NK-92 (cell line): ENCODE results near the gene ARHGAP18.

Experiments used
- DNase-seq: peaks from one replicate; lab custom pipeline; 2025; ENCODE audit not compliant: unreplicated experiment; lab: John Stamatoyannopoulos, UW

ARHGAP18 gene

GRCh38 chr6:129623008-129623732 lies 86.8 kb downstream of the ARHGAP18 start:
- DNase-seq = no peak

DNA sequence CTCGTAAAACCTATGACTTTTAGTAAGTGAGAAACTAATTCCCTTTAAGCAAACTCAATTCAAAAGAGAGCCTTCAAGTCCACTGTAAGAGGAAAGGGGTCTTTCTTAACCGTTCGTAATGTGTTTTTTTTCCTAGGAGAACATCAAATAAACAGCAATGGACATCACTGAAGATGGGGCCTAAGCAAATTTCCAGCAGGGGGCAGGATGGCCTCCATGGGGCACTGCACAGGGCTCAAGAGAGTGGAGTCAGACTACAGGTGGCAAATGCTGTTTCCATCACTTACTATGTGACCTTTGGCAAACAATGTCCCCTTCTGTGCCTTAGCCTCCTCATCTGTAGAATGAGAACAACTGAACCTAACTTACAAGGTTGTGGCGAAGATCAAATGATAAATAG lies 88.7 kb downstream of the ARHGAP18 start:
- no peak for DNase-seq

DNA sequence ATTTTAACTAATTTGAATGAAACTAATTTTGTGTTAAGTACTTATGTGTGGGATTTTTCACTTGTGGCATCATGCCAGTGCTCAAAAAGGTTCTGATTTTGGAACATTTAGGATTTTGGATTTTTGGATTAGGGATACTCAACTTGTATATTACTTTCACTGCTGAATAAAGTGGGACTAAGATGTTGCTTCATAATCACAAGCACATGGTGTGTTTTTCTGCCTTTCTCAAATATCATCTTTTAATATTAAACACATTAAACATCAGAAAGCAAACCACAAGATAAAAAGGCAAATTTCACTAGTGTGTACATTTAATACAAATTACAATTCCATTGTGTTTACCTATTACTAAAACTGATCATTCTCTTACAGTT lies 89.8 kb downstream of the ARHGAP18 start:
- DNase-seq = no peak

DNA sequence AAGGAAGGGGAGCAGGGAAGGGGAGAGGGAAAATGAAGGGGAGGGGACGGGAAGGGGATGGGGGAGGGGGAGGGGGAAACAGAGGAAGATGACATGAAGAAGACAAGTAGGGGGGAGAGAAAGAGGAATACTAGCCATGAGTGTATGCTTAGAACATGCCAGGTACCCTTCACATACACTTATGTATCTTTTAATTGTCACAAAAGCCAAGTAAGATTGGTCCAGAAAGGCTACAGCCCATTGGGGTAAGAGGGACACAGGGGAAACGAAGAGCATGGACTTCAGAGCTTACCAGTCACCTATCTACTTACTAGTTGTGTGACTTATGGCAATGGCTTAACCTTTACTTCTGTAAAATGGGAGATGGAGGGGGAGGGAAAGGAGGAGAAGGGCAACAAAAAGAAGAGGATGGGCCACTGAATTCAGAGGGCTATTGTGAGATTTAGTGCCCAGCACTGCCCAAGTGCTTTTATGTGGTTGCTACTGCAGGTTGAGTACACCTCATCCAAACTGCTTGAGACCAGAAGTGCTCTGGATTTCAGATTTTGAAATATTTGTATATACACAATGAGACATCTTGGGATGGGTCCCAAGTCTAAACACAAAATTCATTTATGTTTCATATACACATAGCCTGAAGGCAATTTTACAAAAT lies 90.3 kb downstream of the ARHGAP18 start:
- no peak for DNase-seq

DNA sequence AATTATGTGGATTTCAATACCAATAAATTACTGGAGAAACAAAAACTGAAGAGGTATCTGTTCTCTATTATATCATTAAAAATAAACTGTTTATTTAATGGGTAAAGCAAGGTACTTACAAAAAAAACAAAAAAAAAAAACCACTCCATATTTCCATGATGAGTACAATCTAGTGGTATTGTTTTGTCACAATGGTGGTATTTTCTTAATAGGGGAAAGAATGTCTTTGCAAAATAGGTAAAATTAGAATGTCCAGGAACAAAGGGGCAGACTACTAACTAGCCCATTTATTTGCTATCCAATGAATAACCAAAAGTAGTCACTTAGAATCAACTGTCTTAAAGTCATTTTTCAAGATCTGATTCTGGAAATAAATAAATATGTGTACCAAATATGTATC lies 92.0 kb downstream of the ARHGAP18 start:
- DNase-seq = no peak

DNA sequence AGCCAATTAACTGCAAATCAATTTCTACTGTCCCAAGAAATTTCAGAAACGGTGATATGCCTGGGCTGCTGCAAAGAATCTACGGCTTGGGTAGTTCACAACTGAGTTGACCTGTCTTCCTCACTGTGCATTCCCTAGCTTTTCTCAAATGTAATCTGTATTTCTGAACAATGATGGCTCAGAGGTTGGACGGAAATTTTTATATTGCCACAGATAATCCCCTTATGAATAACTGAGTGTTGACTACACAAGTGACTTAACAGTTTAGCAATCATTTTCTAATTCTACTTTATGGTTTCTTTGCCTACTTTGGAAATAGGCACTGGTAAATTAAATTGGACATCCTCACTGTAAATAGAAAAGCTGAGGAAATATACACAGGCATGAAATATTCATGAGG lies 94.5 kb downstream of the ARHGAP18 start:
- DNase-seq = no peak

DNA sequence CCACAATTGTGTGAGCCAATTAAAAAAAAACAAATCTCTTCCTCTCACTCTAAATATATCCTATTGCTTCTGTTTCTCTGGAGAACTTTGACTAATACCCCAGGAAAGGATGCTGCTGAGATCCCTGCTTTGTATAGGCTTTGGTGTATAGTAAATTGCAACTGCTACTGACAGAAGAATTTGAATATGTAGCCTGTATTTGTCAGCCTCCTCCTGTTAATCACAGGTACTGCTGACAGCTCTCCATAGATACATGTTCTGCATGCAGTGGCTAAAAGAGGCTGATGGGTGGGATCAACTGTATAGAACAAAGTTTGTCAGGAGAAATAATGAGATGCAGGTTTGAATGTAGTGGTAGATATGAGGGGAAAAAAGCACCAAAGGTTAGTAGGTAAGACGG lies 95.0 kb downstream of the ARHGAP18 start:
- no peak for DNase-seq

GRCh38 chr6:129614464-129614863 lies 95.5 kb downstream of the ARHGAP18 start:
- DNase-seq = no peak

- no peak for DNase-seq
These were observed 97.5 kb downstream of the ARHGAP18 start for GRCh38 chr6:129612440-129612839.

GRCh38 chr6:129609635-129610034 lies 100.3 kb downstream of the ARHGAP18 start:
- no peak for DNase-seq

GRCh38 chr6:129608886-129609537 lies 101.0 kb downstream of the ARHGAP18 start:
- no peak for DNase-seq

DNA sequence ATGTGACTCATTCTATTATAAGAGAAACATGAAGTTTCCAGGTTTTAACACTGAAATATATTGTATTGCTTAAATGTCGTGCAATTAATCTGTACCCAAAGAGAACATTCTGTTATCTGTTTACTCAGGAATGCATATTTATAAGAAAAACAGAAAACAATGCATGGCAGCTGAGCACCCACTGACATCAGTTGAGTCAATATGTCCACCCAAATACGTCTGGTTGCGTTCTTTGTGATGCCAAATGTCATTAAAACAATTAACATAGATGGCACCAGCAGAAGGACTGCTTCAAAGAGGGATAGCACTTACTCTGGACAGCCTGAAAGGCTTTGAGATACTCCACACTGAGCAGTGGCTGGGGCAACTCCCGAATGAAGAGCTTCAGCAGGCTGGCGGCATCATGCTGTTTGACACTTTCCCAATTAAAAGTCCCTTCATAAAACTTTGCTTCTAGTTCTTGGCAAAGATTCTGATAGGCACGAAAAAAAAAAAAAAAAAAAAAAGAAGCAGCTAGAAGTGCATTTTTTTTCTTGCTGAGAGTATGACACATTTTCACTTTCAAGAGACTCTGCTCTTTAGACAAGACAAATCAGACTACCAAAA lies 102.3 kb downstream of the ARHGAP18 start:
- DNase-seq = no peak

GRCh38 chr6:129606664-129607063 lies 103.3 kb downstream of the ARHGAP18 start:
- DNase-seq = no peak

DNA sequence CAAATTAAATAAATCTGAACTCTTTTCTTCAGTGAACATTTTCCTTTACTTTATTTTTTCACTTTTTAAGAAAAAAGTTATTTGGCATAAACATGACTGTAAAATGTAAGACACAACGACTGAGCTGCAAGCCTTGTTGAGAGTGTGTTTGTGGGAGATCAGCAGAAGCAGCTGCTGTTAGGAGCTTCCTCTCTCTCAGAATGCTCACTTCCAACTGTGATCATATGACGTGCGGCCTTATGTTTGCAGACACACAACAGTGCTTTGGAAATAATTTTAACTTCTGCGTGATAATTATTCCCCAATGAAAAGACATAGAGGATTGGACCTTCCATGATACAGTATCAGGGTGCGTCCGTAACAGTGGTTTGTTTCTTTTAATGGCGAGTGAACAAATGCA lies 104.0 kb downstream of the ARHGAP18 start:
- DNase-seq = no peak

DNA sequence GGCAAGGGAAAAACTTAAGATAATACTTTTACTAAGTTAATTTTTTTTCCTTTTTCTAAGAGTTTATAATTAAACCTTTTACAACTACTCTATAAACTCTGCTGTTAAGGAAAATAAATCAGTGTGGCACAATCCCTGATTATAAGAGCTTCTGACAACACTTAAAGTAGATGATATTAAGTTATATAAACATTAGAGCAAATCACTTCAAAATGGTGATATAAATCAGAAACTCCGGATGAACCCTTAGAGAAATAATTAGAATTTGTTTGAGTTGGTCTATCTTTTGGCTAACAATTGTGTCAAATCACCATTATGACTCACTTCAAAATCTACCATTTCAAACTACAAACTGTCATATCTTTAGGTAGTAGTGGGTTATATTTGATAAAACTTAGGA lies 104.9 kb downstream of the ARHGAP18 start:
- DNase-seq = no peak

- no peak for DNase-seq
These were observed 105.7 kb downstream of the ARHGAP18 start for GRCh38 chr6:129604321-129604720.

- no peak for DNase-seq
These were observed 106.2 kb downstream of the ARHGAP18 start for GRCh38 chr6:129603741-129604140.

DNA sequence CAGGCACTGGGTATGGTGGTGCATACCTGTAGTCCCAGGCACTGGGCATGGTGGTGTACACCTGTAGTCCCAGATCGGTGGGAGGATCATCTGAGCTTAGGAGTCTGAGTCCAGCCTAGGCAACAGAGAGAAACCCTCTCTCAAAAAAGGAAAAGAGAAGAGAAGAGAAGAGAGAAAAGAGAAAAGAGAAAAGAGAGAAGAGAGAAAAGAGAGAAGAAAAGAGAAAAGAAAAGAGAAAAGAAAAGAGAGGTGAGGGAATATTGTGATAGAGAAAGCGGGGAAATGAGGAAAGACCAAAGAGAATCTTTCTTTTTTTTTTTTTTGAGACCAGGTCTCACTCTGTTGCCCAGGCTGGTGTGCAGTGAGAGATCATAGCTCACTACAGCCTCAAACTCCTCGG lies 108.7 kb downstream of the ARHGAP18 start:
- DNase-seq = no peak

- no peak for DNase-seq
These were observed 110.5 kb downstream of the ARHGAP18 start for GRCh38 chr6:129599467-129599866.

DNA sequence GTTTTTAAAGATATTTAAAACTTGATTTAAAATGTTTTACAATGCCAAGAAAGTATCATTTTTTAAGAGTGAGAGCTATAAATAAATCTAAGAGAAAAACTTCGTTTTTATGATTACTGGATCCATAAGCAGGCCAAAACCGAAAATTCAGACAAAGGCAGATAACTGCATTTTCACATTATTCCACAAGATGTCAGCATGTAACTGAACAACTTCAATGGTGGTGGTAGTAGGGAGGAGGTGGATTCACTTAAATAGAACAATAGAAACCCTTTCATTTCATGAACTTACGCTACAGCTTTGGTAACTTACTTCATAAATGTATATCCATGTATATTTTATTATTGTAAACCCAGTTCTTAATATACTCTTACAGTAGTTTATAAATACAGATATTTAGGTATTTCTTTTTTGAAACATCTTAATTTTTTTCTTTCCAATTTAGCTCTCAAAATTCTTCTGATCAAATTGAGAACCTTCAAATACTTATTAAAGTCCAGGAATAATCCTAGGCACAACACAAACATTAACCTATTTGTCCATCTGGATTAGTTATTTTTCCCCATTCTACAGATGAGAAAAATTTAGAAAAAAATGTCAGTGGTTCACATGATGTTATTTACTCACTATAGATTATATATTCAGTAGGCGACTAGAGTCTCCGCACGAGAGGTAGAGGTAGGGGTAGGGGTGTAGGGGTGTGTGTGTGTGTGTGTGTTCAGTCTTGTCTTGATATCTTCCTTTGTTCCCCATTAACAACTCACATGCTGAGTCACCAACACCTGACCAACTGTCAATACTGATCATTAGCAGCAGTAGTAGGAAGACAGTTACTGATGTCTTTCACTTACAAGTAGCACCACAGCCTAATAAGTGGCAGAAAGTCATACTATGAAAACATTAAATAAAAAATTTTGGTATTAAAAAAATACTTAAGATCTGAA lies 111.5 kb downstream of the ARHGAP18 start:
- DNase-seq = no peak
